WERI-Rb-1 (cell line): ENCODE measurements around the gene INPP4B.

Source experiments
- DNase-seq: peaks from one replicate; pipeline ENCODE4 v3.0.0-alpha.2; 2020
- H3K27ac ChIP-seq: fragments of 250-450 bp; sonication (Bioruptor Pico); 2 replicates; pipeline ENCODE4 v1.5.1; 2020; ENCODE audit warnings: mild to moderate bottlenecking, moderate library complexity
- H3K27me3 ChIP-seq: fragments of 250-450 bp; sonication (Bioruptor Pico); 2 replicates; pipeline ENCODE4 v1.5.1; 2021; ENCODE audit warnings: mild to moderate bottlenecking, low read depth, moderate library complexity; ENCODE audit not compliant: insufficient read depth, severe bottlenecking
- H3K36me3 ChIP-seq: fragments of 250-450 bp; sonication (Bioruptor Pico); 2 replicates; pipeline ENCODE4 v1.5.1; 2020; ENCODE audit warnings: mild to moderate bottlenecking, moderate library complexity
- H3K4me3 ChIP-seq: 2 replicates; pipeline ENCODE4 v1.5.1; 2011; ENCODE audit warnings: low read depth, mild to moderate bottlenecking, control low read depth, low read length
- H3K9me3 ChIP-seq: fragments of 250-450 bp; sonication (Bioruptor Pico); 2 replicates; pipeline ENCODE4 v1.5.1; 2021; ENCODE audit warnings: mild to moderate bottlenecking, moderate library complexity; ENCODE audit not compliant: severe bottlenecking
- TF ChIP-seq, protein P1 (sequence below): IDR thresholded peaks from 2 replicates; pipeline ENCODE4 v1.5.1; 2011; ENCODE audit warnings: low read depth, mild to moderate bottlenecking, control low read depth, inconsistent platforms, low read length

INPP4B gene

DNA sequence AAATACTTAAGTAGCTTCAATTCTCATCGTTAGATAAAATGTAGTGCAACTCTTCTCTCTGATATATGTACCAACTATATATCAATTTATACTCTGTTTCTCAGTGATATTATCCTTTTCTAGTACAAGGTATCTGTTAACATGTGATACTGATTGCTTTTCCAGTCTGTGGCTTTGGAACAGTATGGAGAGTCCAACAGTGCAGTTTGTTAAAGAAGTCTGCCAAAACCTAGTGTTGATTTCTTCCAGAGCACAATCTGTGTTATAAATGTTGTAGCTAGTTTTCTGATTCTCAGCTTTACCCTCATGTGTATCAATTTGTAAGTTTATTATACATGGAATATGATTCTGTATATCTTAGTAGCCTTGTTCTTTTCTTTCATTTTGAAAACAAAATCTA lies 744.7 kb downstream of the INPP4B start:
- no peak for DNase-seq
- TF ChIP-seq, protein P1, sequence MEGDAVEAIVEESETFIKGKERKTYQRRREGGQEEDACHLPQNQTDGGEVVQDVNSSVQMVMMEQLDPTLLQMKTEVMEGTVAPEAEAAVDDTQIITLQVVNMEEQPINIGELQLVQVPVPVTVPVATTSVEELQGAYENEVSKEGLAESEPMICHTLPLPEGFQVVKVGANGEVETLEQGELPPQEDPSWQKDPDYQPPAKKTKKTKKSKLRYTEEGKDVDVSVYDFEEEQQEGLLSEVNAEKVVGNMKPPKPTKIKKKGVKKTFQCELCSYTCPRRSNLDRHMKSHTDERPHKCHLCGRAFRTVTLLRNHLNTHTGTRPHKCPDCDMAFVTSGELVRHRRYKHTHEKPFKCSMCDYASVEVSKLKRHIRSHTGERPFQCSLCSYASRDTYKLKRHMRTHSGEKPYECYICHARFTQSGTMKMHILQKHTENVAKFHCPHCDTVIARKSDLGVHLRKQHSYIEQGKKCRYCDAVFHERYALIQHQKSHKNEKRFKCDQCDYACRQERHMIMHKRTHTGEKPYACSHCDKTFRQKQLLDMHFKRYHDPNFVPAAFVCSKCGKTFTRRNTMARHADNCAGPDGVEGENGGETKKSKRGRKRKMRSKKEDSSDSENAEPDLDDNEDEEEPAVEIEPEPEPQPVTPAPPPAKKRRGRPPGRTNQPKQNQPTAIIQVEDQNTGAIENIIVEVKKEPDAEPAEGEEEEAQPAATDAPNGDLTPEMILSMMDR: no peak
- H3K9me3 ChIP-seq: no peaks in the 10 kb centered on the region

DNA sequence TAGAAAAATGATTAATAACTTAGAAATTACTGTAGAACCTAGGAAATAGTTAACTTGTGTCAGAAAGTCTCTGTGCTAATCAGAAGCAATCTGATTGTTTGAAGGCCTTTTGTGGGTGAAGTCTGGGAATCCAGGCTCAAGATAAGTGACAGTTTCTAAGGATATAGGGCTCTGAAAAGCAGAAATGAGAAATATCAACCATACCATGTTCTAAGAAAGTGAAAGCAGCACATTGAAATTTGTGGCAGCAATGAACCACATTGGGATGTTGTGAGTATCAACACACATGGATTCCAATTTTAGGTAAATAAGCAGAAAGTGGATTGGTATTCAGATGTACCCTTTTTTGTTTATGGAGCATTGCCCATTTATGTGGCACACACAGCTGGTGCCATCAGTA lies 745.2 kb downstream of the INPP4B start:
- H3K4me3 ChIP-seq: no peak overlapping the region
- TF ChIP-seq, protein P1: no peak

More for the DNA sequence above, 744.7 kb downstream of the INPP4B start:
- Histone ChIP-seq H3K27me3 (no peaks in the 10 kb centered on the region), H3K27ac (no peak overlapping the region), H3K36me3 (no peaks in the 10 kb centered on the region), H3K4me3 (no peak overlapping the region)

DNA sequence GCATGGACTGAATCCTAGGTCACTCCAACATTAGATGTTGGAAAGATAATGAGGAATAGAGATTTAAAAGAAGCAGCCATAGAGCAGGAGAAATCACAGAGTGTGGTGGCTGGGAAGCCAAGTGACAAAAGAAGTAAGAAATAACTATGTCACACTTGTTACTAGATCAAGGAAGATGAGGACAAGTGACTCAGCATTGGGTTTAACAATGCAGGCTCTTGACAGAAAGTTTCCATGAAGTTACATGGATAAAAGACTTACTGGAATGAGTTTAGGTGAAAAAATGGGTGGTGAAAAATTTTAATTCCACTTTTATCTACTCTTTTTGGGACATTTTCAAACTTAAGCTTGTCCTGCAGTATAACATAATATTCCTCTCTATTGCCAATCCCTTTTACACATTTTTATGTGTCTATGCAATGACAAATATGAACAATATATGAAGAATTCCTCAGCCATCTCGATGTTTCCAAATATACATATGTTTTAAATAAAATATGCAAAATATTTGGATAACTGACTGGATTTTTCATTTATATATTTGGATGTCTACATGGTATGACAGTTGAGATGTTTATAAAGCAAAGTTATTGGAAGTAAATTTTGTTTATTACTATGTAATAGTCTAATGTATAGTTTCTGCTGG lies 747.1 kb downstream of the INPP4B start:
- no peak for DNase-seq

More for the DNA sequence above, 745.2 kb downstream of the INPP4B start:
- Histone ChIP-seq H3K27me3 (no peaks in the 10 kb centered on the region), H3K27ac (no peak overlapping the region), H3K36me3 (no peaks in the 10 kb centered on the region), H3K9me3 (no peaks in the 10 kb centered on the region)
- DNase-seq: no peak

DNA sequence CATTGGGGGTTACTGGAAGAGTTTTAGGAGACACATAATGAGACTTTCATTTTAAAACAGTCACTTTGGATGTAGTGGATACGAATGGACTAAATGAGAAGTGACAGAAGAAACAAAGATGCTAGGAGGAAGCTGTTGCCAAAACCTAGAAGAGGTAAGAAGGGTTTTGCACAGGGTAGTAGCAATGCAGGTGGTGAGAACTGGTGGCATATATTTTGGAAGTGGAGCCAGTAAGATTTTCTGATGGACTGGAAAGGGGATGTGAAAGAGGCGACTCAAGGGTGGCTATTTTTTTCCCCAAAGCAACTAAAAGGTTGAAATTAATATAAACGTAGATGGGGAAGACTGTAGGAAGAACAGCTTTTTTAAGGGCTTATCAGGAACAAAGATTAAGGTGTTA lies 747.7 kb downstream of the INPP4B start:
- no peak overlapping the region for H3K27ac ChIP-seq
- H3K9me3 ChIP-seq: no peaks in the 10 kb centered on the region
- TF ChIP-seq, protein P1: no peak
- no peaks in the 10 kb centered on the region for H3K27me3 ChIP-seq
- no peak overlapping the region for H3K4me3 ChIP-seq
- no peaks in the 10 kb centered on the region for H3K36me3 ChIP-seq
- DNase-seq: no peak

More for the DNA sequence above, 747.1 kb downstream of the INPP4B start:
- TF ChIP-seq, protein P1: no peak
- Histone ChIP-seq H3K27me3 (no peaks in the 10 kb centered on the region), H3K9me3 (no peaks in the 10 kb centered on the region), H3K27ac (no peak overlapping the region), H3K36me3 (no peaks in the 10 kb centered on the region), H3K4me3 (no peak overlapping the region)

DNA sequence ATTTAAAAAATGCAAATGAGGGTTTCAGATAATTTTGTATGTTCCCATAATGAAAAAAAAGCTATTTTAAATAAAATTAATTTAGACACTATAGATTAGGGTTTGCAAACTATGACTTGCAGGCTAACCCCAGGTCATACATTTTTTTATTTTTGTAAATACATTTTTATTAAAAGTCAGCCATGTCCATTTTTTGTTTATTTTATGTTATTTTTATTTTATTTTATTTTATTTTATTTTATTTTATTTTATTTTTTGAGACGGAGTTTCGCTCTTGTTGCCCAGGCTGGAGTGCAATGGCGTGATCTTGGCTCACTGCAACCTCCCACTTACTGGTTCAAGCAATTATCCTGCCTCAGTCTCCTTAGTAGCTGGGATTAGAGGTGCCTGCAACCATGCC lies 749.1 kb downstream of the INPP4B start:
- no peaks in the 10 kb centered on the region for H3K27me3 ChIP-seq
- DNase-seq: no peak
- no peak overlapping the region for H3K4me3 ChIP-seq
- no peaks in the 10 kb centered on the region for H3K36me3 ChIP-seq
- H3K27ac ChIP-seq: no peak overlapping the region
- TF ChIP-seq, protein P1: no peak
- H3K9me3 ChIP-seq: no peaks in the 10 kb centered on the region
